GM21515 (cell line): ENCODE measurements around the gene DICER1.
"Not testable (repeated sequence)": the region's sequence is repeated elsewhere in the genome, so short reads cannot be mapped to it uniquely, and the experiment has no call there.

Experiments
- ATAC-seq: cut with Tn5 transposase; IDR thresholded peaks from one replicate; pipeline ENCODE4 v1.9.1; 2021; ENCODE audit not compliant: unreplicated experiment

The DICER1 gene, protein sequence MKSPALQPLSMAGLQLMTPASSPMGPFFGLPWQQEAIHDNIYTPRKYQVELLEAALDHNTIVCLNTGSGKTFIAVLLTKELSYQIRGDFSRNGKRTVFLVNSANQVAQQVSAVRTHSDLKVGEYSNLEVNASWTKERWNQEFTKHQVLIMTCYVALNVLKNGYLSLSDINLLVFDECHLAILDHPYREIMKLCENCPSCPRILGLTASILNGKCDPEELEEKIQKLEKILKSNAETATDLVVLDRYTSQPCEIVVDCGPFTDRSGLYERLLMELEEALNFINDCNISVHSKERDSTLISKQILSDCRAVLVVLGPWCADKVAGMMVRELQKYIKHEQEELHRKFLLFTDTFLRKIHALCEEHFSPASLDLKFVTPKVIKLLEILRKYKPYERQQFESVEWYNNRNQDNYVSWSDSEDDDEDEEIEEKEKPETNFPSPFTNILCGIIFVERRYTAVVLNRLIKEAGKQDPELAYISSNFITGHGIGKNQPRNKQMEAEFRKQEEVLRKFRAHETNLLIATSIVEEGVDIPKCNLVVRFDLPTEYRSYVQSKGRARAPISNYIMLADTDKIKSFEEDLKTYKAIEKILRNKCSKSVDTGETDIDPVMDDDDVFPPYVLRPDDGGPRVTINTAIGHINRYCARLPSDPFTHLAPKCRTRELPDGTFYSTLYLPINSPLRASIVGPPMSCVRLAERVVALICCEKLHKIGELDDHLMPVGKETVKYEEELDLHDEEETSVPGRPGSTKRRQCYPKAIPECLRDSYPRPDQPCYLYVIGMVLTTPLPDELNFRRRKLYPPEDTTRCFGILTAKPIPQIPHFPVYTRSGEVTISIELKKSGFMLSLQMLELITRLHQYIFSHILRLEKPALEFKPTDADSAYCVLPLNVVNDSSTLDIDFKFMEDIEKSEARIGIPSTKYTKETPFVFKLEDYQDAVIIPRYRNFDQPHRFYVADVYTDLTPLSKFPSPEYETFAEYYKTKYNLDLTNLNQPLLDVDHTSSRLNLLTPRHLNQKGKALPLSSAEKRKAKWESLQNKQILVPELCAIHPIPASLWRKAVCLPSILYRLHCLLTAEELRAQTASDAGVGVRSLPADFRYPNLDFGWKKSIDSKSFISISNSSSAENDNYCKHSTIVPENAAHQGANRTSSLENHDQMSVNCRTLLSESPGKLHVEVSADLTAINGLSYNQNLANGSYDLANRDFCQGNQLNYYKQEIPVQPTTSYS (N-terminal part only)

DNA sequence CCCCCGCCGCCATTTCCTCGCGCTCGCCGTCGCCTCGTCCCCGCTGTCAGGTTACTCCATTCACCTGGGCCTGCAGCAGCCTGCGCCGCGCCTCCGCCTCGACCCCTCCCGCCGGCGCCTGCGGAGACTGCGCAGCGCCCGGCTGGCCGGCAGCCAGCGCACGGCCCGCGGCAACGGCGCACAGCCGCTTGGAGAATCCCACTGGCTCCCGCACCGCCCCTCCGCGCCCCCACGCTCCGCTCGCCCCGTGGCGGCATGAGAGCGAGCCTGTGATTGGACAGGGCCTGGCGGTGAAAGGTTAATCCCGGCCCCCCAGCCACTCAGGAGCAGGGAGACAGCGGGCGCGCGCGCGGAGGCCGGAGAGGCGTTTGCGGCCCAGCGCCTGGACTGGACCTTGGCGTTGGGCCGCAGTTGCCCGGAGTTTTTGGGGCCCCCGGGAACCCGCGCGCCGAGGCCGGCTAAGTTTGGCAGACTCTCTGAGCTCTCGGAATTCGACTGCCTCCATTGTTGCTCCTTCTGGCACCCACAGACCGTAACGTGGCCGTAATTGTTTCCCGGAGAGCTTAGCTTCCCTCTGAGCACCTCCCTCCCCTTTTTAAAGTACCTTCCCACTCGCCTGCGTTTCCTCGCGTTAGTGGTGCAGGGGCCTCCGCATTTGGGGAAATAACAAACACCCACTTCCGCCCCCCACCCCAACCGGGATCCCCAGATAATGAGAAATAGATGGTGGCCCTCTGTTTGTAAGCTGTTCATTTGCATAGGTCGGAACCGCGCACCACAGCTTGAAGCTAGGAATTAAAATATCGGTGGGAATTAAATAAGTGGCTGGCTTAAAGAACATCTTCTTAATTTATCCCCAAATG lies at the start of gene DICER1:
Gene DICER1 (minus strand): TSS at position 203 of the 863 bp plus-strand sequence. CDS start 24,071 bp downstream, outside the sequence.
- peak; percentile 74 for ATAC-seq

DNA sequence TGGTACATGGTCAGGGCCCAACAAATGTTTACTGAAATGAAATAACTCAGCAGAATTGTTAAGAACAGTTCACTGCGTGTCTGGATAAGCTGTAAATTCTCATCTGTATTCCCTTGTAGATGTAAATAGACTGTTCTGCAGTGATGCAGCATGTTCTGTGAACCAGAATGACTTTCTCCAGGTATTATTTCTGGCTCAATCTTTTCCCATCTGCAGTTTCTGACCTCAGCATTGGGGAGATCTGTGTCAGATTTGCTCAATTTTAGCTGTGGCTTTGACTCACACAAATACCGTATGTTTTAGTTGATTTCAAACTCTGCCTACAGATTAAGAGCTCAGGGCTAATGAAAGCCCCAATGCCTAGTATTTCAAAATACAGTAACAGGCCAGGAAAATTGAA lies 49.2 kb upstream of the DICER1 start:
- ATAC-seq, result no peak

DNA sequence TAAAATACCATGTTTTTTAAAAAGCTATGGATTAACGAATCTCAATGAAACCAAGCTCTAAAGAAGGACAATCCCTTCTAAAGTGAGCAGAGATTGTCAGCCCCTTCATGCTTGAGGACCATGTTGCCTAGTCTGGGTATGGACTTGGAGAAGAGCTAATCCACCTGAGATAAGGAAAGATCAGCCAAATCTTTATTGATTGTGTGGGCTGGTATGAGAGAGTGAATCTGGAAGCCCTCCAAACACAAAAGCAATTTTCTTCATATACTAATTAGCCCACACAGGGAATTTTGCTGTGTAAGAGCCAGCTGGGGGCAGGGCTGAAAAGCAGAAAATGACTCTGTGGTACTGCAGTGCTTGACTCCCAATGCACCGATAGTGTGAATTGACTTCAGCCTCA lies 47.4 kb upstream of the DICER1 start:
- no peak for ATAC-seq

DNA sequence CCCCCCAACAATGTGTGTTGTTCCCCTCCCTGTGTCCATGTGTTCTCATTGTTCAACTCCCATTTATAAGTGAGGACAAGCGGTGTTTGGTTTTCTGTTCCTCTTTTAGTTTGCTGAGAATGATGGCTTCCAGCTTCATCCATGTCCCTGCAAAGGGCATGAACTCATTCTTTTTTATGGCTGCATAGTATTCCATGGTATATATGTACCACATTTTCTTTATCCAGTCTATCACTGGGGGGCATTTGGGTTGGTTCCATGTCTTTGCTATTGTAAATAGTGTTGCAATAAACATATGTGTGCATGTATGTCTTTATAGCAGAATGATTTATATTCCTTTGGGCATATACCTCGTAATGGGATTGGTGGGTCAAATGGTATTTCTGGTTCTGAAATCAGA lies 44.4 kb upstream of the DICER1 start:
- ATAC-seq, result not testable (repeated sequence)

DNA sequence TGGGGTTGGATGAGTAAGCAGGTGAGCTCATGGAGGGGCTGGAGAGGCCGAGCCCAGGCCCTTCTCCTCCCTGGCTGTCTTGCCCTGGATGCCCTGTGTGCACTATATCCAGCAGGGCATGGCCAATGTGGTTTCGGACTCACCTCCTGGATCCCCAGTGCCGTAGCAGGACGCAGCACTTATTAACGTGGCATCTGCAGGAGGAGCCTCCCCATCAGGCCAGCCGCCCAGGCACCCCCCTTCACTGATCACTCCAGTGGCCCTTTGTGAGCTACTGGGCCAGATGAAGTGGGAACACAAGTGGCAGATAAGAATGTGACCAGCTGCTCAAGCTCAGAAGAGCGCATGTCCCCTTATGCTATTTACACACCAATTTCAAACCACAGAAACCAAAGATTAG lies 43.1 kb upstream of the DICER1 start:
- no peak for ATAC-seq

DNA sequence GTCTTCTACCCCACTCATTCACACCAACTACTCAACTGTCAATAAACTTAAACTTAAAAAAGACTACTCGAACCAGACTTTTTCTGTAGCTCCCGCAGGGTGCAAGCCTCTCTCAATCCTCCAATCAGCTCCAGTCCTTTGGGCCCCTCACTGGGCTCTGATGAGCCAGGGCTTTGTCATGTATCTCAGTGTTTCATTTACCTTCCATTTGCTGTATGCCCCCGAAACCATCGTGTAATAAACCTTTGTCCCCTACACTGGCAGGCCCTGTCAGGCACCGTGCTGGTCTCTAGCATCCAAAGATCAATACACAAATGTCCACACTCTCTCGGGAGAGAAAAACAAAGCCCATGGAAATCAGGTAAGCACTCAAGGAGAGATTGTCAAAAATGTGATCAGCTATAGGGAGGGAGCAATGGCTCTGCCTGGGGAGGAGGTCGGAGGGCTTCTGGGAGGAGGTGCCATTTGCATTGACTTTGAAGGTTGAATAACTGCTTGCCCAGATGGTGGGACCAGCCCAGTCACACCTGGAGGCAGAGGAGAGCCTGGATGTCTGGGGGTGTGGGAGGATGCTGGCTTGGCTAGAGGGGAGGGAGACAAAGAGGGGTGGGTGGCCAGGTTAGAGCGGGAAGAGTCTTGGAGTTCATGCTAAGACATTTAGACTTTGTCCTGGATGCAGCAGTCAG lies 42.1 kb upstream of the DICER1 start:
- no peak for ATAC-seq

DNA sequence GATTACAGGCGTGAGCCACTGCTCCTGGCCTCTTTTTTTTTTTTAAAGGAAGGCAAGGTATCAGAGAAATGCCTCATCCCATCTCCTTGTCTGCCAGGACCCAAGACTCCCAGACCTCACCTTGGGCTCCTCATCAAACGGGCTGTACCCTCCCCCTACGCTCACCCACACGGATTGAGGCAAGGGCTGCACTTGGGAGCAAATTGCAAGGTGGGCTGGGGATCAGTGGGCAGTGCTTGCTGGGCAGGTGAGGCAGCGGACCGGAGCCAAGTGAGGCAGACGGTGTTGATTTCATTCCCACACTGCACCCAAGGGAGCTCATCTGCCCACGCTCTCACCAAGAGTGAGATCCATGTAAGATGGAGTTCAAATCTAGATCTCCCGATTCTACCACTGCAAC lies 41.0 kb upstream of the DICER1 start:
- no peak for ATAC-seq

DNA sequence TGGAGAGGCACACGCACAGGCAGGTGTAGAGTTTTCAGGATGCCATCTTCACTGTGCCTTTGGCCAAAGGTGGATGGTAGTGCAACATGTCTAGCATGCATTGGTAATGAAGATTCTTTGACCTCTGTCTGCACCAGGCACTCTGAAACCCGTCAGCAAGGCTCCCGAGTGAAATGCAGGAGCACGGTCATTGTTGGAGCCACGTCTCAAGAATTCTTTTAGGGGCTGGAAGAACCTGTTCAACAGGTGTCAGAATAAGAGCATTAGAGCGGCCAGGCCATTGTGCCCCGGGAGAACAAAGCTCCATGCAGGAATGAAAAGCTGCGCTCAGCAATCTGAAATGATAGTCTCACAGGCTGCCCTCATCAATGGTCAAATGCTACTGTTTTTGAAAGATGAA lies 40.2 kb upstream of the DICER1 start:
- no peak for ATAC-seq

DNA sequence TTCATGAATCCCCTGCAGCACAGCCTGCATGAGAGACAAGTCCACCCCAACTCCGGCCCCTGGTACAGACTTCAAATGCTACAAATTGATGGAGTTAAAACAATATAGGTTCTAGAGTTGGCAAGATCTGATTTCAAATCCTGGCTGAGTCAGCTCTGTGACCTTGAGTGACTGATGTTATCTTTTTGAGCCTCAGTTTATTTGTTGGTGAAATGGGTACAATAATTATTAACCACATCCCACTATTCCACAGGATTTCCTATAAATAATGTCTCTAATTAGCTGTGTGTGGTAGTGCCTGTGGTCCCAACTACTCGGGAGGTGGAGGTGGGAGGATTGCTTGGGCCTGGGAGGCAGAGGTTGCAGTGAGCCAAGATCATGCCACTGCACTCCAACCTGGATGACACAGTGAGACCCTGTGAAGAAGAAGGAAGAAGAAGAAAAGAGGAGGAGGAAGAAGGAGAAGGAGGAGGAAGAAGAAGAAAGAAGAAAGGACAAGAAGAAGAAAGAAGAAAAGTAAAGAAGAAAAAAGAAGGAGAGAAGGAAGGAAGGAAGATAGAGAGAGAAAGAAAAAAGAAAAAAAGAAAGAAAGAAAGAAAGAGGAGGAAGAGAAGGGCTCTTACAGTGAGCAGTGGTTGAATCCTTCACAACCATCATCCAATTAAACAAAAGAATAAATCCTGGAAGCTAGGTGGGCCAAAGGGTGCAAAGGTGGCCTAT lies 39.7 kb upstream of the DICER1 start:
- no peak for ATAC-seq

DNA sequence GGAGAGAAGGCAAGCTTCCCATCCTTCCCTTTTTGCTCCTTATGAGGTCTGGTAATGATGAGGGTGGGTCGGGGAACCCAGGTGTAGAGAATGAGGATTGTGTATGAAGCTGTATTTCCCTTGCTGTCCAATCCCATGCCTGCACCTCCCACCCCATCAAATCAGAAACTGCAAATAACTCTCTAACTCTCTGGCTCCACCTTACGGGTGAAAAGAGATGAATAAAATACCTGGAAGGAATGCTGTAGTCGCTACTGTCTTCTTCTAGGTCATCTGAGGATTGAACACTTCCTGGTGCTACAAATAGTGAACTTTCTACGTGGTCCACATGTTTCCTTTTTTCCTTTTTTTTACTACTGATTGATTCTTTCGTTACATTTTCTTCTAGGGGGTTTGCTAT lies 38.9 kb upstream of the DICER1 start:
- peak; percentile 63 for ATAC-seq

DNA sequence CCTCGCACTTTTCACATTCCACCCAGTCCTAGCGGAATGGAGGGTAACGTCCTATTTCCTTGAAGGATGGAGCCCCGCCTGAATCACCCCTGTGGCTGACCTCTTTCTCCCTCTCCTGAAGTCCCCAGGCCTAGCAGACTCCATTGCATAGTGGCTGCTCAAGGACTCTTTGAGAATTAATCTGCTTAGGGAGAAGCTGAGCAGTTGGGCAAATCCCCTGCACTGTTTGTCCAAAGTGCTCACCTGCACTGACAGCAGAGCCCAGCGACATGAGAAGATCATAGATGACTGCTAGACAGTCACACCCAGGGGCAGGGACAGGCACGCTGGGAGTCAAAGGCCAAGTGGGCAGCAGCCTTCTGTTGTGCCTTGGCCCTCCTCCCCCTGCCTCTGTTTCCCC lies 37.7 kb upstream of the DICER1 start:
- no peak for ATAC-seq

DNA sequence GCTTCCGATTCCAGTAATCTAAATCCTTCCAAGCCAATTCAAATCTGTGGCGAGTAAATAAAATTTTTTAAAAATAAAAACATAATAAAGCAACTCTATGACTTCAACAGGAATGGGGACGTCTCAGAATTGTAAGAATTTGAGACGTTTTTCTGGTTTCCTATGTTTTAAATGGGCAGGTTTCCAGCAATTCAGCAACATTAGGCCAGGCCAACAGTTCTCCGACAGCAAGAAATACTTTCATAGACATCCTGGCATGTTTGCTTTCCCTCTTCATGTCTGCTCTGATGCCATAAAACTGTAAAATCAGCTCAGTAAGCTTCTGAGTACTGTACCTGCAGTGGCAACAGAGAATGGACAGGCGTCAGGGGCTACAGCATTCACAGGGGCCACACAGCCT lies 35.8 kb upstream of the DICER1 start:
- no peak for ATAC-seq

DNA sequence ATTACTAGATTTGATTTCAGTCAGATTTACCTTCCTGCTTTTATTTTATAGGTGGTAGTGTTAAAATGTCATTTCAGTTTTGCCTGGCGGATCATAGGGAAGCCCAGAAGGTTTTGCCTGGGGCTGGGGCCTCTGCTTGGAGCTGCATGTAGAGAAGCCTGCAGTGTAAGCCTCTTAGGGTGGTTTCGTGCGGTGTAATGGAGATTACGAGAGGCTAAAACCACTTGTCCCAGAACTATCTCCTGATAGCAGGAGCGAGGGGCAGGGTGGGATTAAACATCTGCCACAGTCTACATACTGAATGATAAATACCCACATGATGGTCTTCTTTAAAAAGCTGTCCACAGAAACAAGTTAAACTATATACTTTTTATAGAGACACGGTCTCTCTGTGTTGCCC lies 35.0 kb upstream of the DICER1 start:
- no peak for ATAC-seq

DNA sequence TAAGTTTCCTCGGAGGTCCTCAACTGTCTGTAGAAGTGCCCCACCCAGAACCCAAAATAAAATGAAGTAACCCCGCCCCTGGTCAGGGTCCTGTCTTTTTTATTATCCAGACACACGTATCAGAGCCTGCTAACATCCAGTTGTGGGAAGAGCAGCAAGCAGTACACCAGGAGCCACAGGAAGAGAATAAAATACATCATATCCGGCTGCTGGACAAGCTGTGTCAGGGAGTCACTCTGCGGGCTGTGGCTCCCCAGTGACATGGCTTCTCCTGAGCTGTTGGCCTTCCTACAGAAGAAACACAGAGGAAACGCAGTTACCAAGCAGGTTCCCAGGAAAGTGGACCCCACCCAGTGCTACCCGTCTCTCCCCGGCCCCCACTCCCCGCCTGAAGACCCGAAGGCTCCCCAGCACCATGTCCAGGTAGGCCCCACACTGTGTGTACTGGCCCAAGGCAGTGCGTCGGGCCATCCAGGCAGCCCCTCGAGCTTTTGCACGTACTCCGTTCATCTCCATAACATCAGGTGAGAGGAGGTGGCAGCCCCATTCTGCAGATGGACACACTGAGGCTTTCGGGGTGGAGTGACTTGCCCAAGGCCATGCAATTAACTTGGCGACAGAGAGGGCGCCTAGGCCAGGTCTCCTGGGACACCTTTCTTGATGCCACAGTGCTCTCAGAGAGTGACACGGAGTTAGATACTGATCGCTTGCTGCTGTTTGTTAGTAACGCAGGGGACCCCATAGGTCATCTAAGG lies 34.3 kb upstream of the DICER1 start:
- ATAC-seq, result no peak

DNA sequence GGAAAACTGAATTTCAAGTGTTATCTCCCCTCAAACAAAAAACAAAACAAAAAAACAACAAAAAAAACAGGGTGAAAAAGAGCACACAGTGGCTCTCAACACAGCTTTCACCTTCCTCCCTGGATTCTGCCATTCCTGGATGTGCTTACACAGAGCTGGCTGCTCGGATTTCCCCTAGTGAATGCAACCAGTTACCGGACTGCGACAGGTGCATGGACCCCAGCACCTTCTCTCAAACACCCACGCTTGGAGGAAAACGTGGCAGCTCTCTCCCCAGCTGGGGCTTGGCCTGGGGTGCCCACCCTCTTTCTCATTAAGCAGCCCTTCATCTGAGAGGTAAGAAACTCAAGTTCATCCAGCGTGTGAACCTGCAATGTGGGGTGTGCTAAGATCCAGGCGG lies 33.5 kb upstream of the DICER1 start:
- ATAC-seq, result no peak

DNA sequence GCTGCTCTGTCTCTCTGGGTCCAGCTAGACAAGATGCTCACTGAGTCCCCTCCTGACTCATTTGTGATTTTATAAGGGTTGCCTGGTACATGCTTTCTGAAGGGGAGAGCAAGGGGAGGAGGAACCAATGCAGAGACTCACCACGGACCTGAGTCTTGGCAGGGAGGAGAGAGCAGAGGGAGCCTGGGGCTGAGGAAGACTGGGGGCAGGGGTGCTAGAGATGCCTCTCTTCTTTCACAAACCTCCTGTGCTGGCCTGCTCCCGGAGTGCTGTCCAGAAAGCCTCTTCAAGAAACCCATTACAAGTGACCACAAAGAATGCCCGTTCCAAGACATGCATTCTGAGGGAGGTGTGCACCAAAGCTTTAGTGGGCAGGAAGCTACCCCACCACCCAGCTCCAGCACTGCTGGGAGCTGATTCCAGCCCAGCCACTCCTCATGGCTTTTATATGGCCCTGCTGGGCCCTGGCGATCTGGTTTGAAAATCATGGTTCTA lies 33.1 kb upstream of the DICER1 start:
- ATAC-seq, result no peak

DNA sequence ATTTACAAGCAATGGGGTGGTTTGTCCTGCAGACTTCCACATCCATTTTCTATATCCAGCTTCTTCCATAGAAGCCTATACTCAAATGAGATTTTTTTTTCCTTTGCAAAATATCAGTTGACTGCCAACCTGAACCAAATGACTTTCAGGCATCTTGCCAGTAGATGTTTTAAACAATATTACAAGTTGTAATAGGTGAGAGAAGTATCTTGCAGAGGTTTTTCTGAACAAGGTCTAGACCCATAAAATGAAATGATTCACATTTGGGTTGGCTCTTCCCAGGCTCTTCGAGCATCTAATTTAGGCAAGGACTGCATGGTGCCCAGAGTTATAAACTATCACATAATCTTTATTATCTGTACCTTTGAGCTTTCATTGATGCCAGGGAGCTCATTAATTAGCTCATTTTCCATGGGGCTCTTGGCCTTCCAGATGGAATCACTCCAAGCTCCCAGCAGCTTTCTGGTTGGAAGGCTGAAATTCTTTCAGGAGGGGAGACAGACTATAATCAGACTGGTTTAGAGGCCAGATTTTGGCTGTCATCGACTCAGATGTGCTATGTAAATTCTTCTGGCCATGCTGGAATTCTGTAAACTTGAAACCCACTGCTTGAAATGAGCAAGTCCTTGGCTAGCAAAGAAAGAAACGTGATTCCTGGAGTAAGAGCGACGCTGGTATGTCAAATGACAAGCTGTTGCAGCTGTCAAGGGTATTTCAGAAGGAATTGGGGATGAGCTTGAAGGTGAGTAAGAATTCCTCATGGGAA lies 32.2 kb upstream of the DICER1 start:
- ATAC-seq, result no peak

DNA sequence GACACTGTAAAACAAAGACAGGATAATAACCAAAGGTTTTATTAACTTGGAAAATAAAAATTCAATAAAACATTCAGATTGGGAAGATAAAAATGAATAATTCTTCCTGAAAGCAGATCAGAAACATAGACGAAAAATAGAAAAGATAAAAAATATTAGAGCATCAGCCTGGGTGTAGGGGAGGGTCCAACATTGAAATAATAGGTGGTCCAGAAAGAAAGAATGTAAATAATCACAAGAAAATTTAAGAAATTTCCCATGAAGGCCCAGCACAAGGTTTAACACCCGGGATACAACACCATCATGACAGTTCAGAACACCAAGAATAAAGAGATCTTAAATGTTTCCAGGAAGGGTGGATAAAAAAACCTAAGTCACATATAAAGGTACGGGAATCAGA lies 31.1 kb upstream of the DICER1 start:
- no peak for ATAC-seq
